HEK293 (cell line): ENCODE measurements around the gene CTIF.

ENCODE experiments used
- KLF17 ChIP-seq: fragments of 450-650 bp; formaldehyde crosslinking; IDR thresholded peaks from 2 replicates; pipeline ENCODE4 v1.5.1; 2016; ENCODE audit warnings: missing biosample characterization, missing genetic modification characterization
- KLF8 ChIP-seq: fragments of 450-650 bp; formaldehyde crosslinking; IDR thresholded peaks from 2 replicates; pipeline ENCODE4 v1.5.1; 2016; ENCODE audit warnings: missing biosample characterization, missing genetic modification characterization
- KLF9 ChIP-seq: fragments of 450-650 bp; formaldehyde crosslinking; IDR thresholded peaks from 2 replicates; pipeline ENCODE4 v1.5.1; 2016; ENCODE audit warnings: missing biosample characterization, missing genetic modification characterization, low read depth
- MYNN ChIP-seq: fragments of 450-650 bp; formaldehyde crosslinking; IDR thresholded peaks from 2 replicates; pipeline ENCODE4 v1.5.1; 2016; ENCODE audit warnings: missing biosample characterization, missing genetic modification characterization, borderline replicate concordance
- MZF1 ChIP-seq: fragments of 450-650 bp; formaldehyde crosslinking; IDR thresholded peaks from 2 replicates; pipeline ENCODE4 v1.5.1; 2017; ENCODE audit warnings: missing biosample characterization, missing genetic modification characterization, borderline replicate concordance
- PRDM2 ChIP-seq: fragments of 450-650 bp; formaldehyde crosslinking; IDR thresholded peaks from 2 replicates; pipeline ENCODE4 v1.5.1; 2016; ENCODE audit warnings: missing biosample characterization, missing genetic modification characterization, borderline replicate concordance
- SP3 ChIP-seq: fragments of 450-650 bp; formaldehyde crosslinking; IDR thresholded peaks from 2 replicates; pipeline ENCODE4 v1.5.1; 2016; ENCODE audit warnings: missing biosample characterization, missing genetic modification characterization
- ZBTB21 ChIP-seq: fragments of 450-650 bp; formaldehyde crosslinking; IDR thresholded peaks from 2 replicates; pipeline ENCODE4 v1.5.1; 2017; ENCODE audit warnings: missing biosample characterization, missing genetic modification characterization
- ZBTB48 ChIP-seq: fragments of 450-650 bp; formaldehyde crosslinking; IDR thresholded peaks from 2 replicates; pipeline ENCODE4 v1.5.1; 2016; ENCODE audit warnings: missing biosample characterization, missing genetic modification characterization
- ZBTB6 ChIP-seq: fragments of 450-650 bp; formaldehyde crosslinking; IDR thresholded peaks from 2 replicates; pipeline ENCODE4 v1.5.1; 2017; ENCODE audit warnings: missing biosample characterization, missing genetic modification characterization
- ZBTB8A ChIP-seq: fragments of 450-650 bp; formaldehyde crosslinking; IDR thresholded peaks from 2 replicates; pipeline ENCODE4 v1.5.1; 2016; ENCODE audit warnings: missing biosample characterization, missing genetic modification characterization
- ZFP3 ChIP-seq: fragments of 450-650 bp; formaldehyde crosslinking; IDR thresholded peaks from 2 replicates; pipeline ENCODE4 v1.5.1; 2016; ENCODE audit warnings: low read depth, missing biosample characterization, missing genetic modification characterization
- ZNF132 ChIP-seq: fragments of 450-650 bp; formaldehyde crosslinking; IDR thresholded peaks from 2 replicates; pipeline ENCODE4 v1.5.1; 2017; ENCODE audit warnings: missing biosample characterization, missing genetic modification characterization, borderline replicate concordance
- ZNF16 ChIP-seq: fragments of 450-650 bp; formaldehyde crosslinking; IDR thresholded peaks from 2 replicates; pipeline ENCODE4 v1.5.1; 2016; ENCODE audit warnings: low read depth, missing biosample characterization, missing genetic modification characterization
- ZNF221 ChIP-seq: fragments of 450-650 bp; formaldehyde crosslinking; IDR thresholded peaks from 2 replicates; pipeline ENCODE4 v1.5.1; 2017; ENCODE audit warnings: missing biosample characterization, missing genetic modification characterization, borderline replicate concordance
- ZNF24 ChIP-seq: fragments of 450-650 bp; formaldehyde crosslinking; IDR thresholded peaks from 2 replicates; pipeline ENCODE4 v1.5.1; 2016; ENCODE audit warnings: missing biosample characterization, missing genetic modification characterization
- ZNF248 ChIP-seq: fragments of 450-650 bp; formaldehyde crosslinking; IDR thresholded peaks from 2 replicates; pipeline ENCODE4 v1.5.1; 2017; ENCODE audit warnings: missing biosample characterization, missing genetic modification characterization
- ZNF274 ChIP-seq, 2 experiments: fragments of 200-500 bp in 1 of 2; fragments of 450-650 bp in 1 of 2; sonication (Bioruptor generic) in 1 of 2; formaldehyde crosslinking in 1 of 2; IDR thresholded peaks; 2 replicates each; pipeline versions ENCODE4 v1.5.1 to v1.6.1; 2014 to 2016; ENCODE audit warnings: borderline replicate concordance in 1 of 2, inconsistent platforms in 1 of 2, low read length in 1 of 2, missing biosample characterization in 1 of 2, missing genetic modification characterization in 1 of 2
- ZNF362 ChIP-seq: fragments of 450-650 bp; formaldehyde crosslinking; IDR thresholded peaks from 2 replicates; pipeline ENCODE4 v1.5.1; 2016; ENCODE audit warnings: missing biosample characterization, missing genetic modification characterization
- ZNF416 ChIP-seq: fragments of 450-650 bp; formaldehyde crosslinking; IDR thresholded peaks from 2 replicates; pipeline ENCODE4 v1.5.1; 2016; ENCODE audit warnings: missing biosample characterization, missing genetic modification characterization
- ZNF473 ChIP-seq: fragments of 450-650 bp; formaldehyde crosslinking; IDR thresholded peaks from 2 replicates; pipeline ENCODE4 v1.5.1; 2017; ENCODE audit warnings: missing biosample characterization, missing genetic modification characterization
- ZNF529 ChIP-seq: fragments of 450-650 bp; formaldehyde crosslinking; IDR thresholded peaks from 2 replicates; pipeline ENCODE4 v1.5.1; 2017; ENCODE audit warnings: missing genetic modification characterization, missing biosample characterization; ENCODE audit not compliant: insufficient replicate concordance
- ZNF571 ChIP-seq: fragments of 450-650 bp; formaldehyde crosslinking; IDR thresholded peaks from 2 replicates; pipeline ENCODE4 v1.5.0; 2017; ENCODE audit warnings: missing biosample characterization, missing genetic modification characterization
- ZNF580 ChIP-seq: fragments of 450-650 bp; formaldehyde crosslinking; IDR thresholded peaks from 2 replicates; pipeline ENCODE4 v1.5.1; 2016; ENCODE audit warnings: missing biosample characterization, missing genetic modification characterization
- ZNF610 ChIP-seq: fragments of 450-650 bp; formaldehyde crosslinking; IDR thresholded peaks from 2 replicates; pipeline ENCODE4 v1.5.1; 2016; ENCODE audit warnings: missing biosample characterization, missing genetic modification characterization, borderline replicate concordance
- ZNF701 ChIP-seq: fragments of 450-650 bp; formaldehyde crosslinking; IDR thresholded peaks from 2 replicates; pipeline ENCODE4 v1.5.1; 2016; ENCODE audit warnings: missing biosample characterization, missing genetic modification characterization
- ZNF747 ChIP-seq: fragments of 450-650 bp; formaldehyde crosslinking; IDR thresholded peaks from 2 replicates; pipeline ENCODE4 v1.5.1; 2016; ENCODE audit warnings: missing biosample characterization, missing genetic modification characterization
- ZNF837 ChIP-seq: fragments of 450-650 bp; formaldehyde crosslinking; IDR thresholded peaks from 2 replicates; pipeline ENCODE4 v1.5.1; 2016; ENCODE audit warnings: missing biosample characterization, missing genetic modification characterization
- ZXDB ChIP-seq: fragments of 450-650 bp; formaldehyde crosslinking; IDR thresholded peaks from 2 replicates; pipeline ENCODE4 v1.5.1; 2016; ENCODE audit warnings: missing biosample characterization, missing genetic modification characterization

Gene CTIF

GRCh38 chr18:48902023-48902855 lies 363.4 kb downstream of the CTIF start (continued):
- TF ChIP-seq MYNN (tag by site-specific recombination) (no peak), ZNF221 (tag by site-specific recombination) (no peak), ZNF24 (tag by site-specific recombination) (0 out of 2 replicates have a peak, but pooled peaks have one; percentile 53), ZNF362 (no peak), ZNF274 (IDR thresholded peaks at IDR 0.05; ENCODE audit: low read length) (no peak), ZNF274 (tag by site-specific recombination; IDR thresholded peaks at IDR 0.05; ENCODE audit: borderline replicate concordance) (no peak), ZBTB21 (tag by site-specific recombination) (peak; percentile 25; the same call in 1 of the 2 replicates), ZNF529 (tag by site-specific recombination) (no peak), ZBTB8A (tag by site-specific recombination) (peak; percentile 99), KLF8 (peak; percentile 31; the same call in 1 of the 2 replicates), ZXDB (peak; percentile 94), MZF1 (no peak; the same call in 1 of the 2 replicates), ZFP3 (tag by site-specific recombination) (no peak; the same call in 1 of the 2 replicates), ZBTB6 (tag by site-specific recombination) (0 out of 2 replicates have a peak, but pooled peaks have one; percentile 56), ZNF473 (tag by site-specific recombination) (no peak), ZNF610 (no peak; the same call in 1 of the 2 replicates), PRDM2 (no peak), ZNF248 (peak; percentile 31; the same call in 1 of the 2 replicates), KLF9 (peak; percentile 54; the same call in 1 of the 2 replicates), KLF17 (tag by site-specific recombination) (peak; percentile 92), ZNF16 (tag by site-specific recombination) (no peak), ZNF571 (tag by site-specific recombination) (no peak), ZNF580 (tag by site-specific recombination) (0 out of 2 replicates have a peak, but pooled peaks have one; percentile 33), ZNF132 (no peak), ZBTB48 (tag by site-specific recombination) (peak; percentile 79), SP3 (tag by site-specific recombination) (peak; percentile 67), ZNF837 (tag by site-specific recombination) (no peak), ZNF416 (no peak), ZNF701 (tag by site-specific recombination) (no peak), ZNF747 (tag by site-specific recombination) (no peak)
